CD4-positive, alpha-beta T cell treated with Interleukin-15 for 4 hours (primary cell): ENCODE measurements around the gene RBM38.

Source experiments
- DNase-seq: peaks from one replicate; pipeline ENCODE4 v3.0.0-alpha.2; 2020; ENCODE audit warnings: low spot score

RBM38 gene

GRCh38 chr20:57451431-57451794, 60.2 kb downstream of the RBM38 start:
- DNase-seq = no peak

DNA sequence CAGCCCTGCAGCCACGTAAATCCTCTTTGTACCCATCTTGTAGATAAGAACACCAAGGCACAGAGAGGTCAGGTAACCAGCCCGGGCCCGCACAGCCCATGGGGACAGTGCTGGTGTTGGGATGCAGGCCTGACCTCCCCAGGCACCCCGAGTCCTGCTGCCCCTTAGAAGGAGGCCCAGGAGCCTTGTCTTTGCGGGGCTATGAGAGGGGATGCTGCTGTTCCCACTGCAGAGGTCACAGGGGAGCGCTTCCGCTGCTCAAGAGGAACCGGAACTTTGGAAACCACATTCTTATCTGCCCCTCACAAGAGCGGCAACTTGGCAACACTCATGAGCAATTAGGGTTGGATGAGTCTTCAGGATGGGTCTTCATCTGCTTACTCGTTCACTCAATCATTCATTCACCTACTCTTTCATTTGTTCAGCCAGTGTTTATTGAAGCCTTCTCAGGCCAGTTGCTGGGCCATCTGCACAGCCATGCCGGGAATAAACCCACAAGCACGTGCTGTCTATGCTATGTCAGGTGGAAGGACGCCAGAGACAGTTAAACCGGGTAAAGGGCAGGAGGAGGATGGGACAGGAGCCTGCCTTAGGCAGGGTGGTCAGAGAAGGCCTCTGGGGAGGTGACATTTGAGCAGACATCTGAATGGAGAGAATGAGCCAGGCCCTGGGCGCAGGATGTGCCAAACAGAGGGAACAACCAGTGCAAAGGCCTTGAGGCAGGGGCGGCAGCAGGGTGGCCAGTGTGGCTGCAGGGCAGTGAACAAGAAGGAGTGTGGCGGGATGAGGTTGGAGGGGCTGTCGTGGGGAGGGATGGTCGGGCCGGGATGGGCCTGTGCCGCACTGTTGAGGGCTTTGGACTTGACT, 60.8 kb downstream of the RBM38 start:
- DNase-seq = no peak

- no peak for DNase-seq
These were observed 64.2 kb downstream of the RBM38 start for GRCh38 chr20:57455386-57455785.

- no peak for DNase-seq
These were observed 64.9 kb downstream of the RBM38 start for GRCh38 chr20:57456116-57456515.

DNA sequence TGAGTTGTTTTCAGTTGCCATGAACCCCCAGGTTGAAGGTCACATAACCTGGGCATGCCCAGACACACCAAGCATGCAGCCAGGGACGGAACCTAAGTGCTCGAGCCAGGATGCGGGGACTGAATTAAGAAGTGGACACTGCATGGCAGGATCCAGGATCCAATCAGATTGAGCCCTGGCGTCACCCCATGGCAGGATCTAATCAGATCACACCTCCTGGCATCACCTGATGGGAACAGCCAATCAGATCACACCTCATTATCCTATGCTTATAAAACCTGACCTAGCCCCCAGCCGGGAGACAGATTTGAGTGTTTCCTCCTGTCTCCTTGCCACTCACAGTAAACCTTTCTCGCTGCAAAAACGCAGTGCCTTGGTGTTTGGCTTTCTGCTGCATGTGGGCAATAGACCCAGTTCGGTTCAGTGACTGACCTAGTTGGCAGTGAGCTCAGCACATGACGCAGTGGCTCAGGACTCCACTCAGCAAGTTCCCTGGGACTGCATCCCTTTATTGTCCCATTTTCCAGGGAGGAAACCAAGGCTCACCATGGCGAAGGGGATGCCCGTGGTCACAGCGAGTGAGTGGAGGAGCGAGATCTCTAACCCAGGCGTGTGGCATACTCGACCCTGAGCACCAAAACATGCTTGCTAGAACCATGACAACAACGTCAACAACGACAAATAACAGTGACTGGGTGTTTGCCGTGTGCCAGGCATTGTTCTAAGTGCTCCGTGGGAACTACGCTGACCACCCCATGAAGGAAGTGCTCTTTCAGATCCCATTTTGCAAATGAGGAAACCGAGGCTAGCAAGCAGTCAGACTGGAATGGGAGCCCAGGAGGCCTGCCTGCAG, 66.3 kb downstream of the RBM38 start:
- DNase-seq = no peak

DNA sequence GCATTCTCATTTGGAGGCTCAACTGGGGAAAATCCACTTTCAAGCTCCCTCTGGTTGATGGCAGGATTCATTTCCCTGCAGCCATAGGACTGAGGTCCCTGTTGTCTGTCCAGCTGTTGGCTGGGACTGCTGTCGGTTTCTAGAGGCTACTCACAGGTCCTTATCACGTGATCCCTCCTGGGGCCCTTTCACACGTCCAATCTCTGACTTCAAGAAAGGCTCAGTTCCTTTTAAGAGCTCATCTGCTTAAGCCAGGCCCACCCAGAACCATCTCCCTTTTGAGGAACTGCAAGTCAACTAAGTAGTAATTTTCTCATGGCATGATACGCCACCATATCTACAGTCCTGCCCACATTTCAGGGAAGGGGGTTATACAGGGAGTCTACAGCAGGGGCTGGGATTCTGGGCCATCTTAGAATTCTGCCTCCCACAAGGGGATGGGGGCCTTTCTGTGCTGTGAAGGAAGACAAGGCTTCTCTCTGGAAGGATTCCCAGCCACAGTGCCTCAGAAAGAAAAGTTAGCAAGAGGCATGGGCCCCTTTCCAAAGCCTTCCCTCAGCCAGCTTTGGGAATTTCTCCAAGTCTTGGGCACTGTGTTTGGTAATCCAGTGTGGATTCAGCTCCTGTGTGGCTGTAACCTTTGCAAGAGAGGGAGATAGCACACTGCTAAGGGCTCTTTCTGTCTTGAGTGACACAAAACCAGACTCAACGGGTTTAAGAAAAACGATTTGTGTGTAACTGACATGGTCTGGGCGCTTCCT, 67.4 kb downstream of the RBM38 start:
- DNase-seq = no peak
